NCI-H345 (cell line): Measurements from ENCODE around the gene NHLRC4.
A peak's percentile ranks its signal among the peaks of the same experiment; 100 is the strongest.

Experiments
- DNase-seq: peaks from one replicate; lab custom pipeline; 2025; lab: John Stamatoyannopoulos, UW

The NHLRC4 gene, protein sequence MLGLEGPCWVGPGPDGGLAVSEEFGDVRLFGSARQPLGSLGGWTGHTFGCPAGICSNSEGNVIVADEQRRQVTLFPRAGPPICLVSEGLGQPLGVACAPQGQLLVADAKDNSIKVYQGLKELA

GRCh38 chr16:566475-567372 is at the start of gene NHLRC4:
NHLRC4 (plus strand) TSS chr16:567005; CDS start chr16:568048, 1,043 bp downstream.
- DNase-seq = no peak

DNA sequence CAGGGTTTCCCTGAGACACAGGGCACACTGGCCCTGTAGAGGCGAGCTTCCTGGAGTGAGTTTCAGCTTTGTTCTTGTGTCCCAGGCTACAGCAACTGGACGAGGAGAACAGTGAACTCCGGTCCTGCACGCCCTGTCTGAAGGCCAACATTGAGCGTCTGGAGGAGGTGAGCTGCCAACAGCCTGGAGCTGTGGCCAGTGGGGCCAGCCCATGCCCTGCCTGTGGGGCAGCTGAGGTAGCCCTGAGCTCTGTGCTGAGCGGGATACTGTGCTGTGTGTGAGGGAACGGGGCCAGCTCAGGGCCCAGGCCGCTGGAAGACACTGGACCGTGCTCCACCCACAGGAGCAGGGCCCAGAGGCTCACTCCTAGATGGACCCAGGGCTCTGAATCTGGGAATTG is 47.9 kb upstream of the NHLRC4 start:
- DNase-seq = no peak

DNA sequence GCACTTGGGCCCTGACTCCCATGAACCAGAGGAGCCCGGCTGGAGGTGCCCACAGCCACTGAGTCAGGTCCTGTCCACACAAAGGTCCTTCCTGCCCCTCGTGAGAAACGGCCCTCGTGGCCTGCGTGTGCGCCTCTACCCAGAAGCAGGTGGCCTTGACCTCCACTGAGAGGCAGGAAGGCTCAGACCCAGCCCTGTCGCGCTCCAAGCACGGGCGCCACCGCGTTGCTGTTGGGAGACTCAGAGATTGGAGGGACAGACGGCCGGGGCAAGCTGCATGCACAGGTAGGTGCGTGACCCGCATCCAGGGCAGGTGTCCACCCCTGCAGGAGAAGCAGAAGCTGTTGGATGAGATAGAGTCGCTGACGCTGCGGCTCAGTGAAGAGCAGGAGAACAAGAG is 47.4 kb upstream of the NHLRC4 start:
- no peak for DNase-seq

GRCh38 chr16:519841-520687 is 46.7 kb upstream of the NHLRC4 start:
- no peak for DNase-seq

DNA sequence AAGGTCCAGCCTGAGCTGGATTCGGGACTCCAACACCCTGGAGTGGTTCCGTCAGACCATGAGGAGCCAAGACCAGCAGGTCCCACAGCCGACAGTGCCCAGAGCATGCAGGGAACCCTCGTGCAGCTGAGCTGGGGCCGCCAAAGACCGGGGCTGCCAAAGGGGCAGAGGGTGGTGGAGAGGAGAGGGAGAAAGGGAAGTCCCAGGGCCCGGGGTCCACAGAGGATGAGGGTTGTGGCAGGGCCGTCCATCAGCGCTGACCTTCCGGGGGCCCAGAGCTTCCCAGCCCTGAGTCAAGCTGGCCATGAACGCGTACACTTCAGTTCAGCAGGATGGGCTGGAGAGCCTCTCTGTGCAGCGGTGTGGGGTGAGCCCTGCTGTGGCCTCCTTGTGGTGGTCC is 46.0 kb upstream of the NHLRC4 start:
- no peak for DNase-seq

- DNase-seq = no peak
Measured at GRCh38 chr16:521381-522210, 45.2 kb upstream of the NHLRC4 start.

DNA sequence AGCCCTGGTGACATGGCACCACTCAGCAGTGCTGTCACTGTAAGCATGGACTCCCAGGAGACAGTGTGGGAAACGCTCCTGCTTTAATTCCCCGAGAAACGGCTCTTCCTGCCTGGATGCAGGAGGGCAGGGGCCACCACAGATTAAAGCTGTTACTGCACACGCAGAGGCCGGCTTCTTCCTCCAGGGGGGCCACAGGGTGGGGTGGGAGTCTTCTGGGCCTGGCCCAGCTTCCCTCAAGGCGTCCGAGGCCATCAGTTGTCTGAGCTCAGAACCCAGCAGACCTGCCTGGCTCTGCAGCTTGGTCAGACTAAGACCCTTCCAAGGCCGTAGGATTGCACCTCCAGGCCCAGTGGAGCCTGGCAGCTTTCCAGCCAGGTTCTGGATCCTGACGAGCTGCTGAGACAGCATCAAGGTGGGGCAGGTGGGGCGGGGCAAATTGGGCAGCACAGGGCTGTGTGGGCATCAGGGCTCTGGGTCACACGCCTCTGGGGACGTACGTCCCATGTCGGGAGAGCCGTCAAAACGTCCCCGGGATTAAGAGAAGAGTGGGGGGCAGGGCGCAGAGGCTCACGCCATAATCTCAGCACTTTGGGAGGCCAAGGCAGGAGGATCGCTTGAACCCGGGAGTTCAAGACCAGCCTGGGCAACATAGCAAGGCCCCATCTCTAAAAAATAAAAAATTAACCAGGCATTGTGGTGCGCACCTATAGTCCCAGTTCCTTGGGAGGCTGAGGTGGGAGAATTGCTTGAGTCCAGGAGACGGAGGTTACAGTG is 44.3 kb upstream of the NHLRC4 start:
- no peak for DNase-seq

DNA sequence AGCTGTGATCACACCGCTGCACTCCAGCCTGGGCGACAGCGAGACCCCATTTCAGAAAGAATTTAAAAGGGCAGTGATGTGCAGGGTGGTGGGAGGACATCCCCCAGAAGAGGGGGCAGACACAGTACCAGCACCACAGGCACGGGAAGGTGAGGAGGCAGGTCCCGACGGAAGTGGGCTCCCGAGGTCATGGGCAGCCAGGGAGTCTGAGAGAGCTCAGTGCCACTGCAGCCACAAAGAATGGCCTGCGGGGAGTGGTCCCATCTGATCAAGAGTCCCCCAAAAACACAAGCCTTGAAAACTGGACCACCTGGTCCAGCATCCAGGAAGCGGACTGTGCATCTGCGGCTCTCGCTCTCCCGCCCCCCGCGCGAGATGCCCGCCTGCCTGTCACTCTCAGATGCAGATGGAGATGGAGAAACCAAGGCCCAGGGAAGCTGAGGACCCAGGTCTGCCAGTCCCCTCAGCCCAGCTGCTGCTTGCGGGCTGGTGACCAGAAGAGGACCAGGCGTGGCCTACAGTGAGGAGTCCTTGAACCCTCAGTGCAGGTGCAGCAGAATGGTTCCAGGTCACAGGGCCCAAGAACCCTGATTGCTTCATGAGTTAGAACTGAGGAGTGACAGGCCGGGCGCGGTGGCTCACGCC is 43.6 kb upstream of the NHLRC4 start:
- no peak for DNase-seq

- no peak for DNase-seq
Measured at GRCh38 chr16:524274-525040, 42.3 kb upstream of the NHLRC4 start.

DNA sequence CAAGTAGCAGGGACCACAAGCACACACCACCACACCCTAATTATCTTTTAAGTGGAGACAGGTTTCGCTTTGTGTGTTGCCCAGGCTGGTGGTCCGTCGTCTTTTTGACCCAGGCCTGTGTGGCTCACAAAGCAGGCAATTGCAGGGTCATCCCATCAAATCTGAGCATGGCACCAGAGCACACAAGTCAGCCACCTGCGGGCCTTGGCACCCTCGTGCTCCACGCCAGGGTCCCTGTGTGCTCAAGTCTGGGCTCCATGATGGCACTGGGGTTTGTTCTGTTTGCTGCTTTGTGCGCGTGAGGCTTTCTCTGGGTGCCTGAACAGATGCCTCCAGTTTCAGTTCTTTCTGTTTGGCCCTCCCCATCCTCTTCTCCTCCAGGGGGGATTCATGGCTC is 41.7 kb upstream of the NHLRC4 start:
- DNase-seq = no peak

GRCh38 chr16:525520-526180 is 41.2 kb upstream of the NHLRC4 start:
- DNase-seq = no peak

- peak; percentile 26 for DNase-seq
Measured at GRCh38 chr16:526181-527014, 40.4 kb upstream of the NHLRC4 start.

GRCh38 chr16:527015-527903 is 39.5 kb upstream of the NHLRC4 start, which contains the start of gene CAPN15:
CAPN15 (plus strand) TSS chr16:527712; CDS start chr16:546839, 19,127 bp downstream.
- DNase-seq = peak; percentile 93

GRCh38 chr16:528111-529011 is 38.4 kb upstream of the NHLRC4 start:
- peak; percentile 23 for DNase-seq

DNA sequence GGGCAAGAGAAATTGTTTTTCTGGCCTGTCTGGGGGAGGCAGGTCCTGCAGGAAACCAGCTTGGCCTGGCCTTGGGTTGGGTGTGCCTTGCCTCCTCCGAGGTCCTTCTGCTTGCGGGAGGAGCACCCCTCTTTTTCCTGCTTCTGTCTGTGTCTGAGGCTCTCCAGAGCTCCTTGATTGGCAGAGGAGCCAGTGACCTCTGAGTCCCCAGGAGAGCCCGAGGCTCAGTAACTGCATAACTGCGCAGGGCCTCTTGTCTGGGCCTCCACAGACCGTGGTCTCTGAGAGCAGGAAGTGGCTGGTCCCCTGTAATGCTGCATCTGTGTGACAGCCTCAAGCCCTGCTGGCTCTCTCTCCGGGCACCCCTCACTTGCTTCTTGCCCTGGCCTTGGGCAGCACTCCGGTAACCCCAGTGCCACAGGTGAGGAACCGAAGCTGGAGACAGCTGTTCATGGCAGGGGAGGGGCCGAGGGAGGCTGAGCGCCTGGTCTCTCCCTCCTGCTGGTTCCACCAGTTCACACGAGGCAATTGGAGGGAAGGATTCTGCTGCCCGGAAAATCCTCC is 37.7 kb upstream of the NHLRC4 start:
- DNase-seq = no peak
